H1 (cell line): ENCODE data around the gene EPHA8. TPM values are rescaled to one million over a fixed set of nuclear protein-coding genes. Genes with fewer than 3 reads are reported as not detected.

ENCODE experiments used
- RFX5 ChIP-seq: IDR thresholded peaks from 2 replicates; pipeline ENCODE4 v1.6.1; 2011; ENCODE audit warnings: low read depth, low read length, improper control_type of control experiment, borderline replicate concordance
- SIN3A ChIP-seq, 2 experiments: IDR thresholded peaks in 1 of 2; conservative IDR thresholded peaks in 1 of 2; 2 replicates each; pipeline ENCODE4 v1.6.1; 2011 to 2012; ENCODE audit warnings: low read length in 2 of 2, improper control_type of control experiment in 1 of 2, low read depth in 1 of 2, mild to moderate bottlenecking in 1 of 2
- polyA plus RNA-seq, 7 experiments: library from polyadenylated mRNA; depleted of rRNA in 3 of 7; stranded (reverse) in 5 of 7; unstranded in 2 of 7; fragments of >200 nt in 5 of 7; fragments of 200-250 nt in 2 of 7; gene quantifications; 1 replicate in 5 of 7; 2 replicates in 1 of 7; 4 replicates in 1 of 7; pipeline versions ENCODE4 v1.2.1 to v1.2.3, GENCODE V29; 2011 to 2013; ENCODE audit warnings: missing spikeins in 2 of 7, mixed read lengths in 2 of 7
- total RNA-seq: library from RNA; stranded (reverse); fragmentation: NEBNext Ultra II Directional; extraction: Animal tissue kit (Norgen Biotek cat#: 25700); gene quantifications from 2 replicates; pipeline ENCODE4 v1.2.1, GENCODE V29; 2021

The EPHA8 gene
- total and polyA plus RNA-seq, 2 of the 8 experiments (the other 6 are each of a cell fraction or from before 2014, with no cell fraction given) = 4.0 to 8.4 TPM

- TF ChIP-seq RFX5 (no peak), SIN3A (conservative IDR thresholded peaks at IDR 0.05 in 1 of 2, IDR thresholded peaks at IDR 0.05 in 1 of 2; ENCODE audit: low read depth in 1 of 2, low read length in 2 of 2) (no peak)
Observed at GRCh38 chr1:22553104-22553880, 10.0 kb upstream of the EPHA8 start (continued).
